B cell (primary cell): ENCODE results near the gene ZBTB16. TPM values are rescaled to one million over a fixed set of nuclear protein-coding genes. Genes with fewer than 3 reads are reported as not detected.

Source experiments
- ATAC-seq: fragments of 200-7000 bp; cut with Tn5 transposase; one replicate; pipeline ENCODE4 v1.10.0; 2021; ENCODE audit warnings: low read depth, mild to moderate bottlenecking, moderate number of reproducible peaks, moderate library complexity
- CTCF ChIA-PET: fragments of 350-600 bp; sonication (Branson Sonifier 250); formaldehyde crosslinking; loops from one replicate; lab custom pipeline; 2021; ENCODE audit warnings: antibody characterized with exemption, inconsistent platforms; lab: Charles Lee
- POLR2A ChIA-PET: fragments of 350-600 bp; sonication (Branson Sonifier 250); formaldehyde crosslinking; loops from one replicate; lab custom pipeline; 2021; ENCODE audit warnings: antibody characterized with exemption; lab: Charles Lee
- DNase-seq: peaks from one replicate; pipeline ENCODE4 v3.0.0; 2013
- H2AFZ ChIP-seq: 2 replicates; pipeline ENCODE4 v1.6.1; 2012; ENCODE audit warnings: mild to moderate bottlenecking, low read depth, low read length; ENCODE audit not compliant: insufficient read depth, poor library complexity, severe bottlenecking
- H3K27ac ChIP-seq, 2 donors: 1 replicate in 1 of 2; 2 replicates in 1 of 2; pipeline ENCODE4 v1.5.1; 2012 to 2013; ENCODE audit warnings: low read length in 2 of 2, mild to moderate bottlenecking in 2 of 2, moderate library complexity in 1 of 2
- H3K27me3 ChIP-seq, 4 experiments: fragments of 200-600 bp in 1 of 4; sonication (generic) in 1 of 4; replicated peaks in 1 of 4; 1 replicate in 2 of 4; 2 replicates in 2 of 4; pipeline versions ENCODE4 v1.6.1 to v1.7.0; 2013 to 2016; ENCODE audit warnings: low read length in 3 of 4, mild to moderate bottlenecking in 2 of 4, mixed read lengths in 1 of 4, moderate library complexity in 1 of 4; ENCODE audit not compliant: insufficient read depth in 4 of 4, control insufficient read depth in 3 of 4; ENCODE audit errors: control extremely low read depth in 1 of 4
- H3K36me3 ChIP-seq, 2 experiments: replicated peaks in 1 of 2; 1 replicate in 1 of 2; 2 replicates in 1 of 2; pipeline versions ENCODE4 v1.6.1 to v1.7.1; 2013; ENCODE audit warnings: low read length in 1 of 2; ENCODE audit not compliant: insufficient read depth in 2 of 2, control insufficient read depth in 1 of 2; ENCODE audit errors: control extremely low read depth in 1 of 2, extremely low read depth in 1 of 2
- H3K4me1 ChIP-seq, 2 donors: fragments of 200-600 bp in 1 of 2; sonication (generic) in 1 of 2; 1 replicate in 1 of 2; 2 replicates in 1 of 2; pipeline versions ENCODE4 v1.5.1 to v1.6.1; 2013 to 2017; ENCODE audit warnings: low read length in 2 of 2; ENCODE audit not compliant: control insufficient read depth in 2 of 2, insufficient read depth in 2 of 2
- H3K4me2 ChIP-seq: replicated peaks from 2 replicates; pipeline ENCODE3; 2012; ENCODE audit warnings: mild to moderate bottlenecking, low read depth, low read length; ENCODE audit not compliant: poor library complexity, severe bottlenecking
- H3K4me3 ChIP-seq, 5 experiments: fragments of 200-600 bp in 1 of 5; sonication (generic) in 1 of 5; 1 replicate in 3 of 5; 2 replicates in 2 of 5; pipeline versions ENCODE4 v1.5.1 to v1.7.0; 2011 to 2016; ENCODE audit warnings: low read length in 4 of 5, mild to moderate bottlenecking in 4 of 5, low read depth in 2 of 5, control low read depth in 1 of 5, moderate library complexity in 1 of 5; ENCODE audit not compliant: insufficient read depth in 1 of 5; ENCODE audit errors: control extremely low read depth in 1 of 5, extremely low read depth in 1 of 5
- H3K79me2 ChIP-seq: fragments of 200-600 bp; sonication (generic); one replicate; pipeline ENCODE4 v1.6.0; 2016; ENCODE audit warnings: low read length; ENCODE audit not compliant: control insufficient read depth, insufficient read depth
- H3K9ac ChIP-seq: fragments of 200-600 bp; sonication (generic); 2 replicates; pipeline ENCODE4 v1.6.1; 2017; ENCODE audit warnings: mild to moderate bottlenecking, low read length, moderate library complexity
- H3K9me3 ChIP-seq, 3 donors: one replicate each; pipeline versions ENCODE4 v1.6.1 to v1.7.1; 2013; ENCODE audit warnings: low read length in 2 of 3; ENCODE audit not compliant: control insufficient read depth in 2 of 3, insufficient read depth in 1 of 3; ENCODE audit errors: control extremely low read depth in 1 of 3
- H4K20me1 ChIP-seq: 2 replicates; pipeline ENCODE4 v1.6.0; 2012; ENCODE audit warnings: mild to moderate bottlenecking, low read length; ENCODE audit not compliant: insufficient read depth, control insufficient read depth, poor library complexity, severe bottlenecking
- H3K27ac Mint-ChIP-seq: one replicate; pipeline ENCODE4 v1.8.0; 2021; ENCODE audit warnings: mixed read lengths
- H3K27me3 Mint-ChIP-seq: one replicate; pipeline ENCODE4 v1.8.0; 2021; ENCODE audit warnings: mixed read lengths
- H3K4me1 Mint-ChIP-seq: one replicate; pipeline ENCODE4 v1.8.0; 2021; ENCODE audit warnings: mixed read lengths
- H3K4me3 Mint-ChIP-seq: one replicate; pipeline ENCODE4 v1.8.0; 2021; ENCODE audit warnings: mixed read lengths
- H3K9me3 Mint-ChIP-seq: one replicate; pipeline ENCODE4 v1.8.0; 2022; ENCODE audit warnings: mixed read lengths; ENCODE audit not compliant: insufficient read depth
- EZH2 ChIP-seq: IDR thresholded peaks from 2 replicates; pipeline ENCODE4 v1.6.1; 2012; ENCODE audit warnings: borderline replicate concordance, low read depth, mild to moderate bottlenecking, moderate library complexity, low read length; ENCODE audit not compliant: insufficient read depth, poor library complexity, severe bottlenecking
- WGBS: methylation state at CpG from one replicate; pipeline ENCODE4 v1.1.5; 2013; ENCODE audit warnings: missing lambda C conversion rate; ENCODE audit not compliant: insufficient coverage; 5-methylcytosine and 5-hydroxymethylcytosine counted together
- intact Hi-C: fragments of 100-400 bp; cut with micrococcal nuclease; formaldehyde crosslinking; loops from one replicate; pipeline ENCODE4 v1.10.0; 2022
- polyA plus RNA-seq: library from polyadenylated mRNA; depleted of rRNA; stranded (reverse); fragments of >200 nt; gene quantifications from 2 replicates; pipeline ENCODE4 v1.2.3, GENCODE V29; 2012
- total RNA-seq, 2 donors: library from RNA; stranded (reverse); fragments of 120-200 nt in 1 of 2; gene quantifications; 1 replicate in 1 of 2; 2 replicates in 1 of 2; pipeline versions ENCODE4 v1.2.3 to v1.2.4, GENCODE V29; 2013 to 2022
- TF ChIP-seq, protein P1 (sequence below): fragments of 200-600 bp; IDR thresholded peaks from one replicate; pipeline ENCODE4 v1.8.0; 2022; ENCODE audit warnings: antibody characterized with exemption, mild to moderate bottlenecking

The ZBTB16 gene
- total and polyA plus RNA-seq, 2 donors (not counting 1 experiment from before 2014, with no cell fraction given), result 16.0 to 20.6 TPM

- H3K4me1 Mint-ChIP-seq, result peaks cover 30% of the 10 kb centered on the region
- intact Hi-C loops, result no loop called here
- POLR2A ChIA-PET, result no interaction called here
Observed at GRCh38 chr11:114084414-114084813, 24.9 kb downstream of the ZBTB16 start.

GRCh38 chr11:114085965-114086793 is 26.7 kb downstream of the ZBTB16 start:
- no peak overlapping the region for H3K9ac ChIP-seq
- H3K27ac ChIP-seq, result no peak overlapping the region
- ChIA-PET CTCF (no interaction called here), POLR2A (no interaction called here)
- H3K4me3 ChIP-seq, result no peak overlapping the region
- Mint-ChIP-seq H3K4me1 (peaks cover 18% of the 10 kb centered on the region), H3K4me3 (no peak overlapping the region), H3K27me3 (peaks cover 41% of the 10 kb centered on the region), H3K27ac (no peak overlapping the region), H3K9me3 (no peaks in the 10 kb centered on the region)
- DNase-seq (no peak), ATAC-seq (no peak)
- H3K4me2 ChIP-seq, result no peak overlapping the region
- intact Hi-C loops, result no loop called here
- no peak overlapping the region for H2AFZ ChIP-seq
- H3K36me3 ChIP-seq, result no peaks in the 10 kb centered on the region
- TF ChIP-seq EZH2, result no peak
- TF ChIP-seq, protein P1, sequence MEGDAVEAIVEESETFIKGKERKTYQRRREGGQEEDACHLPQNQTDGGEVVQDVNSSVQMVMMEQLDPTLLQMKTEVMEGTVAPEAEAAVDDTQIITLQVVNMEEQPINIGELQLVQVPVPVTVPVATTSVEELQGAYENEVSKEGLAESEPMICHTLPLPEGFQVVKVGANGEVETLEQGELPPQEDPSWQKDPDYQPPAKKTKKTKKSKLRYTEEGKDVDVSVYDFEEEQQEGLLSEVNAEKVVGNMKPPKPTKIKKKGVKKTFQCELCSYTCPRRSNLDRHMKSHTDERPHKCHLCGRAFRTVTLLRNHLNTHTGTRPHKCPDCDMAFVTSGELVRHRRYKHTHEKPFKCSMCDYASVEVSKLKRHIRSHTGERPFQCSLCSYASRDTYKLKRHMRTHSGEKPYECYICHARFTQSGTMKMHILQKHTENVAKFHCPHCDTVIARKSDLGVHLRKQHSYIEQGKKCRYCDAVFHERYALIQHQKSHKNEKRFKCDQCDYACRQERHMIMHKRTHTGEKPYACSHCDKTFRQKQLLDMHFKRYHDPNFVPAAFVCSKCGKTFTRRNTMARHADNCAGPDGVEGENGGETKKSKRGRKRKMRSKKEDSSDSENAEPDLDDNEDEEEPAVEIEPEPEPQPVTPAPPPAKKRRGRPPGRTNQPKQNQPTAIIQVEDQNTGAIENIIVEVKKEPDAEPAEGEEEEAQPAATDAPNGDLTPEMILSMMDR, result no peak
- peaks cover 6% of the 10 kb centered on the region for H4K20me1 ChIP-seq
- WGBS, result 90% methylated on average over 5 of the region's 7 CpGs
- peaks cover 0 to 19% (median 9%) of the 10 kb centered on the region in 4 experiments for H3K27me3 ChIP-seq
- H3K4me1 ChIP-seq, result peaks cover 12 to 21% of the 10 kb centered on the region in 2 donors
- peaks cover 13% of the 10 kb centered on the region for H3K79me2 ChIP-seq
- no peaks in the 10 kb centered on the region for H3K9me3 ChIP-seq

More at GRCh38 chr11:114084414-114084813, 24.9 kb downstream of the ZBTB16 start:
- H3K27ac Mint-ChIP-seq, result no peak overlapping the region
- H3K27me3 ChIP-seq, result peaks cover 0 to 19% (median 9%) of the 10 kb centered on the region in 4 experiments
- H3K9me3 Mint-ChIP-seq, result no peaks in the 10 kb centered on the region
- WGBS, result 50% methylated on average over 2 of the region's 4 CpGs
- no peak for ATAC-seq
- no peaks in the 10 kb centered on the region for H3K36me3 ChIP-seq
- H3K4me1 ChIP-seq, result peaks cover 14 to 33% of the 10 kb centered on the region in 2 donors
- peaks cover 10% of the 10 kb centered on the region for H4K20me1 ChIP-seq
- peaks cover 8% of the 10 kb centered on the region for H3K79me2 ChIP-seq
- no peaks in the 10 kb centered on the region for H3K9me3 ChIP-seq
- no peak overlapping the region for H2AFZ ChIP-seq
- H3K9ac ChIP-seq, result no peak overlapping the region
- H3K4me3 Mint-ChIP-seq, result no peak overlapping the region
- H3K4me2 ChIP-seq, result no peak overlapping the region
- H3K27me3 Mint-ChIP-seq, result peaks cover 54% of the 10 kb centered on the region
- no peak for TF ChIP-seq EZH2
- TF ChIP-seq, protein P1, result no peak
- no peak for DNase-seq
- CTCF ChIA-PET, result interaction anchor here (1.2 to 1.9 kb wide), 2 partner anchors 173 to 177 kb away, joined by 3 to 8 read pairs; no protein-coding TSS in a partner anchor
- H3K27ac ChIP-seq, result no peak overlapping the region
- no peak overlapping the region for H3K4me3 ChIP-seq
